ENCODE data around the gene VWA5A. TPM values are rescaled to one million over a fixed set of nuclear protein-coding genes. Genes with fewer than 3 reads are reported as not detected.

The VWA5A gene
- total RNA-seq, 4 donors from 2014 or later: 1.6 to 2.5 (median 2.1) TPM

DNA sequence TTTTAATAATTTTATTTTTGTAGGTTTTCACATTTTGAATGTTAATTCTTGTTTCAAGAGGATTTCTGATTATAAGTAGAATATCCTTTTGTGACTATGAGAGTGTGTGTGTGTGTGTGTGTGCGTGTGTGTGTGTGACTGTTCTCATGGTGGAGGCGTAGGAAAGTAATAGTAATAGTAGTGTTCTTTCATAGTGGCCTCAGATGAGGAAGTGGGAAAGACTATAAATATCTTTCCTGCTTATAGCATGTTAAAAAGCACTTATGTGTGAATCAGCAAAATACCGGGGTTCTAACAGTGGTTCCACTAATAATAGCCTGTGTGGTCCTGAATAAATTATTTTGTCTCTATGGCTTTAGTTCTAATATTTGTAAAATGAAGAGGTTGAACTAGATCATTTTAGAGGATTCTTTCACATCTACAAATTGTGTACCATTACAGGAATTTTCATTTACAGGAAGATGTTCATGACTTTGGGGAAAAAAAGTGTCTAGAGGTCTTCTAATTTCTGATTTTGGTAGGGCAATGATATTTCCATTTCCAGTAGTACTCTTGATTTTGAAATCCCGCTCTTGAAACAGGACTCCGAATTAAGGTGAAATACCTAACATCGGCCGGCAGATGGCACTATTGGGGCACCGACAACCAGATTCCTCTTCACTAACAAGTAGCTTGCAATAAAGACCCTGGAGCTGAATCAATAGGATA is 44.2 kb upstream of the VWA5A start:
- H3K27me3 ChIP-seq: peaks cover 0 to 7% (median 4%) of the 10 kb centered on the region in 3 donors
- peak; percentile 24 for DNase-seq
- TF ChIP-seq POLR2A (IDR thresholded peaks at IDR 0.05): no peak
- TF ChIP-seq, protein P1, sequence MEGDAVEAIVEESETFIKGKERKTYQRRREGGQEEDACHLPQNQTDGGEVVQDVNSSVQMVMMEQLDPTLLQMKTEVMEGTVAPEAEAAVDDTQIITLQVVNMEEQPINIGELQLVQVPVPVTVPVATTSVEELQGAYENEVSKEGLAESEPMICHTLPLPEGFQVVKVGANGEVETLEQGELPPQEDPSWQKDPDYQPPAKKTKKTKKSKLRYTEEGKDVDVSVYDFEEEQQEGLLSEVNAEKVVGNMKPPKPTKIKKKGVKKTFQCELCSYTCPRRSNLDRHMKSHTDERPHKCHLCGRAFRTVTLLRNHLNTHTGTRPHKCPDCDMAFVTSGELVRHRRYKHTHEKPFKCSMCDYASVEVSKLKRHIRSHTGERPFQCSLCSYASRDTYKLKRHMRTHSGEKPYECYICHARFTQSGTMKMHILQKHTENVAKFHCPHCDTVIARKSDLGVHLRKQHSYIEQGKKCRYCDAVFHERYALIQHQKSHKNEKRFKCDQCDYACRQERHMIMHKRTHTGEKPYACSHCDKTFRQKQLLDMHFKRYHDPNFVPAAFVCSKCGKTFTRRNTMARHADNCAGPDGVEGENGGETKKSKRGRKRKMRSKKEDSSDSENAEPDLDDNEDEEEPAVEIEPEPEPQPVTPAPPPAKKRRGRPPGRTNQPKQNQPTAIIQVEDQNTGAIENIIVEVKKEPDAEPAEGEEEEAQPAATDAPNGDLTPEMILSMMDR (IDR thresholded peaks at IDR 0.05 in 4 of 5, conservative IDR thresholded peaks at IDR 0.05 in 1 of 5): peak in 3 of 5 experiments; percentile 42 to 75 (median 66)
- H3K36me3 ChIP-seq: no peaks in the 10 kb centered on the region
- peak in 1 of 2 donors; percentile 64 for ATAC-seq
- H3K27ac ChIP-seq: no peak overlapping the region
- in situ Hi-C loops (cut with MboI; ENCODE audit: low sequenced_read_pairs in 4 of 4): loop anchor here in 3 of 4 donors (5.0 to 25.0 kb wide), 2 partner anchors 126 to 516 kb away; no protein-coding TSS in a partner anchor
- intact Hi-C loops (cut with DNase I; ENCODE audit: low total_unique reads): loop anchor here (5.0 kb wide), 1 partner anchor 121 kb away; no protein-coding TSS in a partner anchor
- no peaks in the 10 kb centered on the region for H3K4me1 ChIP-seq
- H3K4me3 ChIP-seq: no peak overlapping the region
- no peaks in the 10 kb centered on the region for H3K9me3 ChIP-seq

DNA sequence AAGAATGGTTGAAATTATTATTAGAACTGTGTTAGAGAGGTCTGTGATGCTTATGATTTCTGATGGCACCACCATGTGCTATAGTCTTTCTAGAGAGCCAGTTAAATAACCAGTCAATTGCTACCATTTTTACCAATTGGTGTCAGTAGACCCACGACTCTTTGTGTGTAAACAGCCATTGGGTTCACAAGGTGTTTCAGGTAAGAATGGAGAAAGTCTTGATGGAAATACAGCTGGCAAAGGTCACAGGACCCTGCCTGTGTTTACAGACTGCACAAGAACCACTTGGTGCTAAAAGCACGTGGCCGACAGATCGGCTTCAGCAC is 43.7 kb upstream of the VWA5A start:
- H3K36me3 ChIP-seq: no peaks in the 10 kb centered on the region
- H3K4me1 ChIP-seq: no peaks in the 10 kb centered on the region
- intact Hi-C loops (cut with DNase I; ENCODE audit: low total_unique reads) (loop anchor here (5.0 kb wide), 1 partner anchor 121 kb away; no protein-coding TSS in a partner anchor), in situ Hi-C loops (cut with MboI; ENCODE audit: low sequenced_read_pairs in 4 of 4) (loop anchor here in 3 of 4 donors (5.0 to 25.0 kb wide), 2 partner anchors 126 to 516 kb away; no protein-coding TSS in a partner anchor)
- H3K9me3 ChIP-seq: no peaks in the 10 kb centered on the region
- no peak overlapping the region for H3K27ac ChIP-seq
- no peak for DNase-seq
- ATAC-seq: no peak
- H3K4me3 ChIP-seq: no peak overlapping the region
- H3K27me3 ChIP-seq: peaks cover 5 to 12% (median 5%) of the 10 kb centered on the region in 3 donors
- TF ChIP-seq POLR2A (IDR thresholded peaks at IDR 0.05): no peak
- TF ChIP-seq, protein P1 (IDR thresholded peaks at IDR 0.05 in 4 of 5, conservative IDR thresholded peaks at IDR 0.05 in 1 of 5): peak in 1 of 5 experiments; percentile 17

DNA sequence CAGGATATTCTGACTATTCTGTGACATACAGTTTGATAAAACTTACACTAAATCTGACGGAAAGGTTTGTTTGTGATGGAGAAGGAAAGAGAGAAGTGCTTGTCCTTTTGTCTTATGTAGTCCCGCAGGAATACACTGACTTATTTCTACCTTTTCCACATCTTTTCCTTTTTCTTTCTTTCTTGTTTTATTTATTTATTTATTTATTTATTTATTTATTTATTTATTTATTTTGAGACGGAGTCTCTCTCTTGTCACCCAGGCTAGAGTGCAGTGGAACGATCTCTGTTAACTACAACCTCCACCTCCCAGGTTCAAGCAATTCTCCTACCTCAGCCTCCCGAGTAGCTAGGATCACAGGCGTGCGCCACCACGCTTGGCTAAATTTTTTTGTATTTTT is 43.1 kb upstream of the VWA5A start:
- no peak for ATAC-seq
- Histone ChIP-seq H3K27ac (no peak overlapping the region), H3K36me3 (no peaks in the 10 kb centered on the region), H3K9me3 (no peaks in the 10 kb centered on the region), H3K27me3 (peaks cover 7 to 17% (median 8%) of the 10 kb centered on the region in 3 donors), H3K4me3 (no peak overlapping the region), H3K4me1 (no peaks in the 10 kb centered on the region)
- DNase-seq: no peak
- TF ChIP-seq POLR2A (IDR thresholded peaks at IDR 0.05): no peak
- TF ChIP-seq, protein P1 (IDR thresholded peaks at IDR 0.05 in 4 of 5, conservative IDR thresholded peaks at IDR 0.05 in 1 of 5): no peak
- in situ Hi-C loops (cut with MboI; ENCODE audit: low sequenced_read_pairs in 4 of 4) (loop anchor here in 3 of 4 donors (5.0 to 25.0 kb wide), 2 partner anchors 125 to 515 kb away; no protein-coding TSS in a partner anchor), intact Hi-C loops (cut with DNase I; ENCODE audit: low total_unique reads) (loop anchor here (5.0 kb wide), 1 partner anchor 120 kb away; no protein-coding TSS in a partner anchor)

DNA sequence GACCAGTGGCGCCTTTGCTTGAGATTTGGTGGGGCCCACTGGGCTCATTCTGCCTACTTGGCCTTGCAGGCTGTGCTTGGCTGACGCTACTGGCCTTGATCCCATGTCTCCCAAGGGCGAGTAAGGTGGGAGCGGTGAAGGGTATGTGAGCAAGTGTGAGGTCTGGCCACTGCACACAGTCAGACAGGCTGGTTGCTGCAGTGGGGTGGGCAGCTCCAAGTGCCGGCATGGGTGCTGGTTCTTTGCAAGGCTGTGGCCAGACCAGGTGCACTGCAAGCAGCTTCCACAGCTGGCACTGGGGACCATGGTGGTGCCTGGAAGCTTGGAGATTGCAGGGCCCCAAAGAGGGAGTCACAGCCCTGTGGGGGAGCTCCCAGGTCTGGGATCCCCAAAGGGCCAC is 40.7 kb upstream of the VWA5A start:
- Histone ChIP-seq H3K4me3 (no peak overlapping the region), H3K9me3 (no peaks in the 10 kb centered on the region), H3K36me3 (no peaks in the 10 kb centered on the region), H3K27me3 (peaks cover 8 to 17% (median 8%) of the 10 kb centered on the region in 3 donors), H3K27ac (no peak overlapping the region), H3K4me1 (no peaks in the 10 kb centered on the region)
- no peak for TF ChIP-seq POLR2A (IDR thresholded peaks at IDR 0.05)
- TF ChIP-seq, protein P1 (IDR thresholded peaks at IDR 0.05 in 4 of 5, conservative IDR thresholded peaks at IDR 0.05 in 1 of 5): no peak
- in situ Hi-C loops (cut with MboI; ENCODE audit: low sequenced_read_pairs in 4 of 4): loop anchor here in 3 of 4 donors (5.0 to 25.0 kb wide), 2 partner anchors 123 to 513 kb away; no protein-coding TSS in a partner anchor
- intact Hi-C loops (cut with DNase I; ENCODE audit: low total_unique reads): loop anchor here (5.0 kb wide), 1 partner anchor 118 kb away; no protein-coding TSS in a partner anchor
- ATAC-seq (no peak), DNase-seq (no peak)
